PC-3 (cell line): ENCODE data around the gene KDM5A. TPM values are rescaled to one million over a fixed set of nuclear protein-coding genes. Genes with fewer than 3 reads are reported as not detected.

Experiments
- ATAC-seq: fragments of 200-7000 bp; cut with Tn5 transposase; 2 replicates; pipeline ENCODE4 v1.9.1; 2020; ENCODE audit warnings: mild to moderate bottlenecking, moderate library complexity
- BruUV-seq: library from RNA; stranded (reverse); fragments of 400-500 nt; replicated peaks from 2 replicates; lab custom pipeline; 2021; lab: Mats Ljungman, UMichigan
- CTCF ChIA-PET: fragments of 300-600 bp; sonication (Branson Sonifier 250); formaldehyde crosslinking; loops from one replicate; lab custom pipeline; 2022; ENCODE audit warnings: antibody characterized with exemption; lab: Charles Lee
- POLR2A ChIA-PET: fragments of 300-600 bp; sonication (Branson Sonifier 250); formaldehyde crosslinking; loops from one replicate; lab custom pipeline; 2022; ENCODE audit warnings: antibody characterized with exemption; ENCODE audit not compliant: unreplicated experiment; lab: Charles Lee
- DNase-seq: peaks from one replicate; pipeline ENCODE4 v3.0.0-alpha.2; 2015
- H2AFZ ChIP-seq: fragments of 300-600 bp; sonication (generic); 2 replicates; pipeline ENCODE4 v1.6.0; 2016; ENCODE audit warnings: antibody characterized with exemption, low read length
- H3F3A ChIP-seq: fragments of 300-600 bp; sonication (generic); one replicate; pipeline ENCODE4 v1.6.0; 2017; ENCODE audit warnings: antibody characterized with exemption, low read length, control low read depth, mild to moderate bottlenecking; ENCODE audit not compliant: unreplicated experiment
- H3K27ac ChIP-seq: fragments of 300-600 bp; sonication (generic); 2 replicates; pipeline ENCODE4 v1.5.1; 2016; ENCODE audit warnings: mild to moderate bottlenecking, low read length
- H3K27me3 ChIP-seq: fragments of 300-600 bp; sonication (generic); 2 replicates; pipeline ENCODE4 v1.6.1; 2016; ENCODE audit warnings: low read length, mixed read lengths
- H3K36me3 ChIP-seq: fragments of 300-600 bp; sonication (generic); 2 replicates; pipeline ENCODE4 v1.6.1; 2016; ENCODE audit warnings: low read depth, mixed run types, low read length, mixed read lengths
- H3K4me1 ChIP-seq: fragments of 300-600 bp; sonication (generic); 2 replicates; pipeline ENCODE4 v1.5.1; 2016; ENCODE audit warnings: low read length; ENCODE audit not compliant: insufficient read depth
- H3K4me2 ChIP-seq: fragments of 300-600 bp; sonication (generic); 2 replicates; pipeline ENCODE4 v1.6.0; 2016; ENCODE audit warnings: low read length
- H3K4me3 ChIP-seq: fragments of 300-600 bp; sonication (generic); 2 replicates; pipeline ENCODE4 v1.5.1; 2016; ENCODE audit warnings: mild to moderate bottlenecking, low read length, mixed read lengths
- H3K79me2 ChIP-seq: fragments of 300-600 bp; sonication (generic); 2 replicates; pipeline ENCODE4 v1.6.1; 2017; ENCODE audit warnings: low read length, mixed read lengths
- H3K9ac ChIP-seq: fragments of 300-600 bp; sonication (generic); 2 replicates; pipeline ENCODE4 v1.6.0; 2016; ENCODE audit warnings: mild to moderate bottlenecking, low read length
- H3K9me2 ChIP-seq: fragments of 300-600 bp; sonication (generic); replicated peaks from 2 replicates; pipeline ENCODE4 v1.6.1; 2016; ENCODE audit warnings: mixed run types, low read length, mixed read lengths
- H3K9me3 ChIP-seq: fragments of 300-600 bp; sonication (generic); 2 replicates; pipeline ENCODE4 v1.6.1; 2016; ENCODE audit warnings: low read length, mixed read lengths
- H4K20me1 ChIP-seq: fragments of 300-600 bp; sonication (generic); 2 replicates; pipeline ENCODE4 v1.6.1; 2016; ENCODE audit warnings: low read length, mixed read lengths
- EZH2 ChIP-seq: fragments of 300-600 bp; sonication (generic); IDR thresholded peaks from one replicate; pipeline ENCODE4 v1.6.1; 2017; ENCODE audit warnings: antibody characterized with exemption, mild to moderate bottlenecking, low read length; ENCODE audit not compliant: unreplicated experiment
- EZH2phosphoT487 ChIP-seq: fragments of 300-600 bp; sonication (generic); IDR thresholded peaks from 2 replicates; pipeline ENCODE4 v1.6.1; 2018; ENCODE audit warnings: mild to moderate bottlenecking, antibody characterized with exemption, low read length, borderline replicate concordance
- intact Hi-C: fragments of 100-400 bp; cut with micrococcal nuclease; formaldehyde crosslinking; loops from 2 replicates; pipeline ENCODE4 v1.9.0; 2023
- total RNA-seq: library from RNA; depleted of rRNA; stranded (reverse); fragments of >200 nt; gene quantifications from 2 replicates; pipeline ENCODE4 v1.2.3, GENCODE V29; 2014
- TF ChIP-seq, protein P1 (sequence below): fragments of 300-600 bp; sonication (generic); conservative IDR thresholded peaks from 2 replicates; pipeline ENCODE4 v1.5.1; 2017; ENCODE audit warnings: antibody characterized with exemption, low read depth, mild to moderate bottlenecking, low read length

Gene KDM5A
- total RNA-seq, 1 experiment from 2014 or later, result 27.8 TPM

GRCh38 chr12:264269-264668 lies 124.9 kb downstream of the KDM5A start:
- no peaks in the 10 kb centered on the region for H4K20me1 ChIP-seq
- no peak for TF ChIP-seq EZH2
- no peak for TF ChIP-seq EZH2phosphoT487
- TF ChIP-seq, protein P1, sequence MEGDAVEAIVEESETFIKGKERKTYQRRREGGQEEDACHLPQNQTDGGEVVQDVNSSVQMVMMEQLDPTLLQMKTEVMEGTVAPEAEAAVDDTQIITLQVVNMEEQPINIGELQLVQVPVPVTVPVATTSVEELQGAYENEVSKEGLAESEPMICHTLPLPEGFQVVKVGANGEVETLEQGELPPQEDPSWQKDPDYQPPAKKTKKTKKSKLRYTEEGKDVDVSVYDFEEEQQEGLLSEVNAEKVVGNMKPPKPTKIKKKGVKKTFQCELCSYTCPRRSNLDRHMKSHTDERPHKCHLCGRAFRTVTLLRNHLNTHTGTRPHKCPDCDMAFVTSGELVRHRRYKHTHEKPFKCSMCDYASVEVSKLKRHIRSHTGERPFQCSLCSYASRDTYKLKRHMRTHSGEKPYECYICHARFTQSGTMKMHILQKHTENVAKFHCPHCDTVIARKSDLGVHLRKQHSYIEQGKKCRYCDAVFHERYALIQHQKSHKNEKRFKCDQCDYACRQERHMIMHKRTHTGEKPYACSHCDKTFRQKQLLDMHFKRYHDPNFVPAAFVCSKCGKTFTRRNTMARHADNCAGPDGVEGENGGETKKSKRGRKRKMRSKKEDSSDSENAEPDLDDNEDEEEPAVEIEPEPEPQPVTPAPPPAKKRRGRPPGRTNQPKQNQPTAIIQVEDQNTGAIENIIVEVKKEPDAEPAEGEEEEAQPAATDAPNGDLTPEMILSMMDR, result no peak
- BruUV-seq, result no TSS peak
- H3K4me3 ChIP-seq, result no peak overlapping the region
- no peak overlapping the region for H3K27ac ChIP-seq
- H3F3A ChIP-seq, result no peaks in the 10 kb centered on the region
- ATAC-seq (no peak), DNase-seq (no peak)
- no peaks in the 10 kb centered on the region for H3K36me3 ChIP-seq
- no peaks in the 10 kb centered on the region for H3K79me2 ChIP-seq
- ChIA-PET CTCF (no interaction called here), POLR2A (no interaction called here)
- H2AFZ ChIP-seq, result no peak overlapping the region
- H3K4me1 ChIP-seq, result no peaks in the 10 kb centered on the region
- no peaks in the 10 kb centered on the region for H3K9me3 ChIP-seq
- no peak overlapping the region for H3K9ac ChIP-seq
- peaks cover 61% of the 10 kb centered on the region for H3K27me3 ChIP-seq
- intact Hi-C loops, result no loop called here
- H3K4me2 ChIP-seq, result no peak overlapping the region
- no peaks in the 10 kb centered on the region for H3K9me2 ChIP-seq

GRCh38 chr12:263574-263973 lies 125.5 kb downstream of the KDM5A start:
- TF ChIP-seq EZH2phosphoT487 (no peak), EZH2 (no peak)
- TF ChIP-seq, protein P1, result no peak
- H3K9me3 ChIP-seq, result no peaks in the 10 kb centered on the region
- H3F3A ChIP-seq, result no peaks in the 10 kb centered on the region
- H3K4me2 ChIP-seq, result no peak overlapping the region
- intact Hi-C loops, result no loop called here
- H3K4me3 ChIP-seq, result no peak overlapping the region
- no peak overlapping the region for H2AFZ ChIP-seq
- DNase-seq (peak; percentile 12), ATAC-seq (no peak)
- no peaks in the 10 kb centered on the region for H3K36me3 ChIP-seq
- ChIA-PET CTCF (no interaction called here), POLR2A (no interaction called here)
- H3K27me3 ChIP-seq, result peaks cover 62% of the 10 kb centered on the region
- H3K27ac ChIP-seq, result no peak overlapping the region
- H3K4me1 ChIP-seq, result no peaks in the 10 kb centered on the region
- H3K9ac ChIP-seq, result no peak overlapping the region
- H4K20me1 ChIP-seq, result no peaks in the 10 kb centered on the region
- BruUV-seq, result no TSS peak
- no peaks in the 10 kb centered on the region for H3K79me2 ChIP-seq
- H3K9me2 ChIP-seq, result no peaks in the 10 kb centered on the region

DNA sequence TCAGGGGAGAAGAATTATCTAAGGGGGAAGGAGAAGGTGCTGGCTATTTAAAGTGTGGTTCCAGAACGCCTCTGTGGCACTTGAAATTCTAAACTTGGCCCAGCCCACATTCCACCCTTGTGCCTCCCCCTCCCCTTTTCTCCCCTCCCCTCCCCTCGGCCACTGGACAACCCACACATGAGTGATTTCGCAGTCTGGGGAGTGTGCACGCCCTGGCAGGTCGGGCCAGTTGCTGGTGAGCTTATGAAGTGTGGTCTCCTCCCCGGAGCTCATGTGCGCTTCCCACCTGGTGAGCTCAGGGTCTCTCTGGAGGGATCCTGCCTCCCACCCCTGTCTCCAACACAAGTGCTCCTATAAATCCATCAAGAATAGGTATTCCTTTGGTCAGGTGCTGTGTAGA lies 126.3 kb downstream of the KDM5A start, which contains the start of gene SLC6A13:
TSS of gene SLC6A13 (minus strand) at position 20 of the 400 bp plus-strand sequence. CDS start 2,784 bp downstream, outside the sequence.
- Histone ChIP-seq H3K36me3 (no peaks in the 10 kb centered on the region), H3K27me3 (peaks cover 62% of the 10 kb centered on the region), H2AFZ (no peak within 1 kb of the TSS), H3F3A (no peaks in the 10 kb centered on the region), H3K9me3 (no peaks in the 10 kb centered on the region), H4K20me1 (no peaks in the 10 kb centered on the region), H3K4me2 (no peak within 1 kb of the TSS), H3K4me3 (no peak within 1 kb of the TSS), H3K9me2 (no peaks in the 10 kb centered on the region), H3K9ac (no peak within 1 kb of the TSS), H3K4me1 (no peaks in the 10 kb centered on the region), H3K79me2 (no peaks in the 10 kb centered on the region), H3K27ac (no peak within 1 kb of the TSS)
- no peak for TF ChIP-seq EZH2
- TF ChIP-seq, protein P1, result no peak
- no peak for TF ChIP-seq EZH2phosphoT487
- ChIA-PET CTCF (no interaction called here), POLR2A (no interaction called here)
- DNase-seq (no peak), ATAC-seq (no peak)
- intact Hi-C loops, result no loop called here
- BruUV-seq, result no TSS peak
